Renal cortex interstitium (tissue), 11 donors: ENCODE measurements around the gene LYST. TPM values are rescaled to one million over a fixed set of nuclear protein-coding genes. Genes with fewer than 3 reads are reported as not detected.

Experiments
- DNase-seq, 11 donors: peaks; one replicate each; pipeline ENCODE4 v3.0.0-alpha.2; 2013; ENCODE audit warnings: low read depth in 9 of 11, low spot score in 4 of 11; ENCODE audit errors: extremely low read depth in 1 of 11
- polyA plus RNA-seq, 3 donors: library from polyadenylated mRNA; unstranded; fragments of 120-200 nt; gene quantifications; one replicate each; pipeline ENCODE4 v1.2.1, GENCODE V29; 2013; ENCODE audit not compliant: insufficient read length in 3 of 3

LYST gene
- polyA plus RNA-seq, 3 donors, result 10.2 to 13.3 (median 11.1) TPM

DNA sequence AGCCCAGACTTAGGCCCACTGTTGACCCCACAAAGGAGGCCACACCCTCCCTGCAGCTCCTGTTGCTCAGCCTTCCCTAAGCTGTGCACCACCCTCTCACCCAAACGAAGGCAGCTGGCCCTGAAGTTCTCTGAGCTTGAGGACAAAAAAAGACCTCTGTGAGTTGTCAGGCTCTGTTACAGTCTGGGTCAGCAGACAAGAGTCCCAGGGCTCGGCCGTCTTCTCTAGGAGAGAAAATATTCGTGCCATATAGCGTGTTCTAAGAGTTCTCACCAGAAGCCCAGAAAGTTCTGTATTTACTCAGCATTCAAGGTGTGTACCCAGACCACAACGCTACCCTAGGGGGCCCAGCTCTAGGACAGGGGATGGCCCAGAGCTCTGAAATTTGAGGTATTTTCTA is 25.5 kb upstream of the LYST start:
- no peak for DNase-seq

DNA sequence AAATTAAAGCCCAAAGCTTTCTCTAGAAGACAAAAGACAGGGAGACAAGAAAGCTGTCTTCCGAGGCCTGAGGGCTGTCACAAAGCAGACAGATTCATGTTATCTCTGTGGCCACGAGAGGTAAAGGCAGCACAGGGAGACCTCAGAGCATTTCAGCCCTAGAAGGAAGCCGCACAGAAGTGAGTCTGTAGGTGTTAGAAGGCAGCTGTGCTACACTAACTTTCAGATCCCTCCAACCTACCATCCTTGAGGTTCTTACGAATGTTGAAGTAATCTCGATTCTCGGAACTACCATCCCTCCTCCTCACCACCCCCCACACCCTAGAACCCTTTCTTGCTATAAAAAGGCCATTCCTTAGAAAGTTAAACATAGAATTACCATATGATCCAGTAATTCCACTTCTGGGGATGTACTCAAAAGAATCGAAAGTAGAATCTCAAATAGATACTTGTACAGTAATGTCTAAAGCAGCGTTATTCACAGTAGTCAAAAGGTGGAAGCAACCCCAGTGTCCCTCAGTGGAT is 21.5 kb upstream of the LYST start:
- DNase-seq, result no peak

DNA sequence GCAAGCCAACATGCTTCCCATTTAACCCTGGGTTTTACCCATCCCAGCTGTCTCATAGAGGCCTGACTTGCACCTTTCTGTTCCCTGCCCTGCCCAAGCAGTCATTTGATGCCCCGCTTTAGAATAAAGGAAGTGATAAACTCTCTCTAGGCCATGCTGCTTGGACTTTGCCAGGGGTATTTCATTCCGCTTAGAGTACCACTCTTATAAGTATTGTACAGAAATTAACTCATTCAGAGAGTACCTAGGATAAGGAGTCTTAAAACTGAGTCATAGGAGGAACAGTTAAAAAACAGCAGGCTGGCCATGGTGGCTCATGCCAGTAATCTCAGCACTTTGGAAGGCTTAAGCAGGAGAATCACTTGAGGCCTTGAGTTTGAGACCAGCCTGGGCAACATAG is 21.0 kb upstream of the LYST start:
- DNase-seq, result no peak

DNA sequence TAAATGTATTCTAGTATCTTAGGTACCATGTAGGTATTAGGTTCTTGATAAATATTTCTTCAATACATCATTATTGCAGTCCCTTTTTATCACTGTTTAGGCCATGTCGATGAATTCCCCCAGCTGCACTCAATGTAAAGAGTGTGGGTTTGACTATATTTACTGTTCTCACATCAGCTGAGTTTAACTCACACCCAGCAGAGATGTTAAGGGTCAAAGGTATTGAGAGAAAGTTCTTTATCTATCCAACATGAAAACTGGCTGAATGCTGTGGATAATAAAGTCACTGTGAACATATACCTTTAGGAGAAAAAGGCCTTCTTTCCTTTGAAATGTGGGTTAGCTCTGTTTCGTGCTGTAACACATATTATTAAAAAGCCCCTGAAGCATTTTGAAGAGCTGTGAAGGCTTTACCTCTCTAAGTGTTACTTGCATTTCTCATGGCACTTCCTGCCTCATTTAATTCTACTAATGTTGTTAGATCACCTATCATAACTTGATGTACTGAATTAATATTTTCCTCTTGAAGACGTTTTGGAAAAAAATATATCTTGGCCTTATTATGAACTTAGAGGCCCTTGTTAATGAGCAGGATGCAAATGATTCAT is 19.1 kb upstream of the LYST start:
- DNase-seq, result no peak

DNA sequence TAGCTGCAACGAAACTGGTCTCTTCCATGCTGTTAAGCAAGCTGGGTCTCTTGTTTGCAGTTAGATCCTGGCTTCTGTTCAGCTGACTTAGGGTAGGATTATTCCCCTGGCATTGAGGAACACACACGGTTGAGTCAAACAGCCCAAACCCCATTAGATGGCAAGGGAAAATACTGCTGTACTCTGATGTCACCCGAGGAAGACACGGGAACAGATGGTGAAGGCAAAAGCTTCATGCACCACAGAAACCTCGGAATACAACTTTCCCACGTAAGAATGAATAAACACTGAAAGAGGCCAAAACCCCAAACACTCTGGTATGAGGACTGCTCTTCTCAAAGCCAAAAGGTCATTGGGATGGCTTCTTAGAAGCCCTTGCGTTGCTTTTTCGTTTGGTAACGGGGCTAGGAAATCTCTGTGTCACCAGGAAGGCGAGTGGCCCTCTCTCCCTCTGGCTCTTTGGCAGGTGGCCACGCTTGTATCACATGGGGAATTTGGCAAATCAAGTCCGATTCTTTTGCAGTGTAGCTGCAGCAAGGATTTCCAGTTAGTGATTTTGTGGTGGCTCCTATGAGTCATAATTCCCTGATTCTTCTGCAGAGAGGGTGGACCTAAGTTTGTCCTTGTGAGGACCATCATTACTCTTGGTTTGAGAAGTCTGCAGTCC is 16.7 kb upstream of the LYST start:
- DNase-seq, result no peak

DNA sequence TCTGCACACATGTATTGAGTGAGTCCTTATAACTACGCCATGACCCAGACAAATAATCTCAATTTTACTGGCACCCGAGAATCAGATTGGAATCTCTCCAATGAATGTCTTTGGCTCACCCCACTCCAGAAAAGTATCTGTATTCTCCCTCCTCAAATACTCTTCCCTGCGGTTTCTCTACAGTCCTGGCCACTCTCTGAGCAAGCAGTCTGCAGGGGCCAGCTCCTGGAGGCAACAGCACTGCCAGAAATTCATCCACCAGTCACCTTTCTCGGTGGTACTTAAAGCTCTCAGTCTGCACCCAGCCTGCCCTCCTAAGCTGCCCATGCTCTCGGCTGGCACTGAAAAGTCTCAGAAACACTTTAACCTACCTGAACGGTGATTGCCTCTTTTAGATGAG is 16.1 kb upstream of the LYST start:
- no peak for DNase-seq

DNA sequence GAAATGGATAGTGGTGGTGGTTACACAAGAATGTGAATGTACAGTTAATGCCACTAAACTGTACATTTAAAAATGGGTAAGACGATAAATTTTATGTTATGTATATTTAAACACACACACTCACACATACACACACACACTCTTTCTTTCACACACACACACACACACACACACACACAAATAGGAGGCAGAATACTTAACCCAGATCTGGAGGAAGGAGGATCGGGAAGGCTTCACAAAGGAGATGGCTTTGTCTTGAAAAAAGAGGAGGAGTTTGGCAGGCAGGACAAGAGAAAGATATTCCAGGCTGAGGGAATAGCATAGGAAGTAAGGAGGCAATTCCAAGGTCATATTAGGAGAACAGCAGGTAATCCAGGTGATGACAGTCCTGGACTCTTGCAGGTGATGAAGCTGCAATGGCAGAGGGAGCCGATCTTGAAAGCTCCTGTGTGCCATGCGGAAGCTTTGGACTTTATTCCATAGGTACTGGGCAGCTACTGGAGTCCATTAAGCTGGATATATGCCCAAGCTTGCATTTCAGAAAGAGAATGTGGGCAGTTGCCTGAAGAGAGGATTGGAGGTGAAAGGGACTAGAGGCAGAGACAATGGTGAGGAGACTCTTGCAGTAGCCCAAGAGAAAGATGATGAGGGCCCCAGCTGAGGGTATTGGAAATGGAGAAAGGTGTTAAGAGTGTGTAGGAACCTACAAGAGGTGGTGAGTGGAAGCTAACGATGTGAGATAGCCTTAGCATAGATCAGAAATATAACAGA is 15.4 kb upstream of the LYST start:
- no peak for DNase-seq

DNA sequence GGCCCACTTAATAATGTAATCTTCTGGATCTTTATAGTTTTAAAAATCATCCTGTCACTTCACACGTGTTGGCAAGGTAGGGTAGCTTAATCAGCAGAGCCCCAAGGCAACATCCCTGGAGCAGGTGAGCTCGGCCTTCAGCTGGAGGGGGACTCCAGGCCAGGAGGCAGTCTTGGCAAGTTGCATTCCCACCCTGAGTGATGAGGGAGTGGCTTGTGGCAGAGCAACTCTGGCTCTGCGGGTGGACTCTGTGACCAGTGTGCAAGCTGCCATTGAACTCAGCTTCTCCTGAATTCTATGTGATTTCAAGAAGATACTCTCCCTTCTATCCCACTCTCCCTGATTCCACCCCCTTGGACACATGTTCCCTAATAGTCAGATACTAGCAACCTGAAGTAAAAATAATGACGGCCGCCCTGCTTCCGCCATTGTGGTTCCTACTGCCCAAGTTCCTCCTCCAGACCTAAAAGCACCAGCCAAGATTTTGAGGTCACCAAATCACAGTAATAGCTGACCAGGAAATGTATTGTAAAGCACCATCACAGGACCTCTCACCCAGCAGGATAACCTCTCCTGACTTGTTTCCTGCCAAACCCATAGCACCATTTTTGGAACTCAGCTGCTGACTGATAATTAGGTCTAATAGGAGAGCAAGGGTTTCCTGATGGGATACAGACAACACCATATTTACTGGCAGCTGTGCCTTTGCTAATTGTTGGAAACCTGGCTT is 11.5 kb upstream of the LYST start:
- no peak for DNase-seq

DNA sequence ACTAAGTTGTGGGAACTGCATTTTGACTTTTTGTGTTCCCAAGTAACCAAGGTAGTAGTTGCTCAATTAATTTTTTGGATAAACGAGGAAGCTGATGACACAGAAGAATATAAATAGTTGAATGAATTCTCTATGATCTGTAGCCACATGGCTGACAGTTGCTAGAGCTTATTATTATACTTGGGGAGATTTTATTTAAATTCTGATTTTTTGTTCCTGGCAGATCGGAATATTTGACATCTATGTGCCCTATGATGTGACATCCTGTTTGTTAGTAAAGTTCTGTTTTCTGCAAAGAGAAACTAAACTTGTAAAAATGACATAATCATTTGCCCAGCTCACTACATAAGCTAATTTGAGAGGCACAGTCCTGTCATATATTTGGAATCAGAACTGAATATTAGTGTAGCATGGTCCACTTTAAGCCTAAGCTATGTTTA is 9.7 kb upstream of the LYST start:
- no peak for DNase-seq

DNA sequence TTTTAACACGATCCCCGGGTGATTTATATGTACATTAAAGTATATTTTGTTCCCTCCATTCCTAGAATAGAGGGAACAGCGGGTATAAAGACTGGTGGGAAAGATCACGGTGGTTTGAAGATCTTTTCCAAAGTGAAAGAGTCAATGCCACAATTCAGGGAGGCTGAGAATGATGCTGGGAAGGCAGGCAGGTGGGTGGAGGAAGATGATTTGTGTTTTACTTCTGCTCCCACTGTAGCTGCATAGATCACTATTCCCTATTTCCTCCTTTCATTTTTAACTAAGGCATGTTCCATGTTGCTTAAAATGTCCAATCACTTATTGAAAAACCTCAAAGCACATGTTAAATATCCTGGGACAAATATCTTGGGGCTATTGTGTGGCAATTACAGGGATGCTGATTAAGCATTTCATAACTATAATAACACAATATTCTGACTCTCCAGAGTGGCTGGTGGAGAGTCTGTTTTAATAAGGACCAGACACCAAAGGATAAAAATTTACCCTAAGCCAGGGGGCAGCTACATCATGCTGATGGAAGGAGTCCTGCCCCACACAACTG is 8.4 kb upstream of the LYST start:
- DNase-seq, result no peak

DNA sequence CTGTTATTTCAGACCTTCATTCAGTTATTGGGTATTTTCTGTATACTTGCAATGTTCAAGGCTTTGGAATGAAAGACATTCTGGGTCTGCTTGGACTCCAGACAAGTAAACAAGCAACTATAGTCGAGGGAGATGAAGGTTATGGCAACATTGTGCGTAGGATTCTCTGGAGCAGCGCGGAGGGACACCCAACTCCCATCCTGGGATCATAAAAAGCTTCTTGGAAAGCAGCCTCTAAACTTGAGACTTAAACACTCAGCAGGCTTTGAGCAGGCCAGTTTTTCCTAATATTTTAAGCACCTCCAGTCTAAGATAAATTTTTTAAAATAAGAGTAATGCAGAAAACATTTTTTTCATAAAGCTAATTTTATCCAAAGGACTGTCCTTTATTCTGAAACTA is 7.6 kb upstream of the LYST start:
- no peak for DNase-seq

DNA sequence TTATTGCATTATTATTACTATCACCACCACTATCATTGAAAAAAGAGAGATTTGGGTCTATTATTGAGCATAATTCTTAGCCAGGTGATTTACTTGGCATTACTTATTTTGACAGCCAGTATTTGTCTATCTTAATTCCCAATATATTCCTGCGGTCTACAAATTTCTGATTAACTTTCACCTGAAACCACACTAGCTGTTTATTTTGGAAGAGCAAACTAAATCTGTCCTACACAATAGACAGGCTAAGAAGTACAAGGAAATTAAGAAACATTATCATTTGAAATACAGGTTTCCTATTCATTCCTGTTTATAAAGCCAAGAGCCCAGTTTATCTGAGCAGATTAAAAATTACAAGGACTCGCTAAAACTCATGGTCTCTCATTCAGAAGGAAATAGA is 6.9 kb upstream of the LYST start:
- DNase-seq, result no peak

DNA sequence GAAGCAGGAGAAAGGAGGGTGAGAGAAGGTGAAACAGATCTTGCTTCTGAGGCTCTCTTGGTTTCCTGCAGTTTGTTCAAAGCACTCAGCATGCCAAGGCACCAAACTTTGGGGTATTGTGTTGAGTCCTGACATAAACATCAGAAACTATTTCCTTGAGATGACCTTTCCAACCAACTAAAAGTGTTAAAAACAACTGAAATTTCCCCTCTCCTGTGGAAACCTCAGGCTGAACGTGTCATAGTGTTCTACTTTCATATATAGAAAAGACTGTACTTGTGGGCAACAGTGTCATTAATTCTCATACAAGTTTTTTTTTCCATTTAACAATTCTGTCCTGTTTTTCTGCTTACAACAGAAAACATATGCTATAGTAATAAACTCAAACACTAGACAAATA is 6.3 kb upstream of the LYST start:
- DNase-seq, result no peak

DNA sequence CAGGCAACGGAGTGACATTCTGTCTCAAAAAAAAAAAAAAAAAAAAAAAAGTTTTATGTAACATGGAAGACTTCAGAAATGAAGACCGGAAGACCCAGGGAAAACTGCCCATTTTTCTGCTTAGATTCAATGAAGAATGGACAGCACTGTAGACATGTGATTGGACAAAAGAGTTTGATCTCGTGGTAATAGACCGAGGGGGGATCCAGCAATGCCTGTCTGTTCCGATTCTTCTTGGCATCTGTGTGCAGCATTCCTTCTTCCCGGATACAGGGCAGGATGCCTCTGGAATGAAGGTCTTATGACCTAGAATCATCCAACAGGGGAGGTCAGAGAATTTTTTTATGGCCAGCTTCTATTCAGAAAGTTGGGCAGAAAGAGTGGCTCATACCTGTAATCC is 5.6 kb upstream of the LYST start:
- DNase-seq, result no peak

DNA sequence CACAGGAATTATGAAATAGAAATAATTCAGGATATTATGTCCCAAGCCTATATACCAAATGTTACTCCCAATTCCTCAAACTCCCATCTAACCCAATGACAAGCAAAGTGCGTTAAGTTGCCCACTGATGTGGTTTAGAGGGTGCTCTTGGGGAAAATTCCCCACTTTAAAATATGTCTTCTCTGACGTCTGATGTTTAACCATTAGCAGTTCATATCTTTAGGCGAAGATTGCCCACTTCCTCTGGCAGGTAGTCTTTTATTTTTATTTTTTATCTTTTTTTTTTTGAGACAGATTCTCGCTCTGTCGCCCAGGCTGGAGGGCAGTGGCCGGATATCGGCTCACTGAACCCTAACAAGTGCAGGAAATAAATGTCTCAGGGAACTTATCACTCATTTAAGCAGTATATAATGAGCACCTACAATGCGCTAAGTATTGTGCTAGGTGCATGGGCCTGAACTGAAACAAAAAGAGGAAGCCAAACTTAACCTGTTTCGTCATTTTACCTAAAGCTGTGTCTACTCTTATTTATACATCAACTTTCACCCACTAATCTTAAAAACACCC is 1.3 kb upstream of the LYST start:
- DNase-seq, result no peak

DNA sequence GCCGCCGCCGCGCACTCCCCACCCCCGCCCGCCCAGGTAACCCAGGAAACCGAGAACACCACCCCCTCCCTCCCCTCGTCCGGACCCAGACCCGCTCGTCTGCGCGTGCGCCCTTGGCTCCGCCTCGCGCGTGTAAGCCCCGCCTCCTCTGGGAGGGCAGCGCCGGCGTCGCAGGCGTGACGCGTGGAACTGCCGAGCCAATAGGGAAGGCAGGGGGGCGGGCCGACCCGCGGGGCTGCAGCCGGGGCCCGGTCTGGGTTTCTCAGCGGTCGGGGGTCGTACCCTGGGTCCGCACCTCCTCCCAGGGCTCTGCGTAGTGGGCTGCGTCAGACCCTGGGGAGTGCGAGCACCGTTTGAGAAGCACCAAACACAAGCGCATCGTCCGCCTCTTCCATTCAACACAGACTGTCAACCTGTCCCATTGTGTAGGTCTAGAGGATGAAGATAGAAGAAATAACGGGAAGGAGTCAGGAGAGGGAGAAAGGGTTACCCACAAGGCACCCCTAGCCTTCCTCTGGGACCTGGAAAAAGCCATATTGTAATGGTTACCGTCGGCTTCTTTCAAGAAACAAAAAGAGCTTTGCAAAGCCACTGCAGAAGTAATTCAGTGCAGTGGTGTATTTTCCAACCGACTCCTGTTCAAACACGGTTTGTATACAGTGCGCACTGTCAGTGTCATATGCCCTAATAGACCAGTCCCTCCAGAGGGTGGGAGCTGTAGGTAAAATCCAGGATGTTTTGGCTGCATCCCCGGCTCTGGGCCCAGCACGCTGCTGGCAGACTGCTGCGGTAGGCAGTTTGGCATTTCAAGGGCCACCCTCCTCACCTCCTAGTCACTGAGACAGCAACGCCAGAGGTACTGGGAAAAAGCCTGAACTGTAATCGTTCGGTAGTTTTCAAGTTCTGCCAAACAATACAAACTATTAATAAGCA is 473 bp upstream of the LYST start:
- peak; percentile 86 to 96 (median 94) for DNase-seq

DNA sequence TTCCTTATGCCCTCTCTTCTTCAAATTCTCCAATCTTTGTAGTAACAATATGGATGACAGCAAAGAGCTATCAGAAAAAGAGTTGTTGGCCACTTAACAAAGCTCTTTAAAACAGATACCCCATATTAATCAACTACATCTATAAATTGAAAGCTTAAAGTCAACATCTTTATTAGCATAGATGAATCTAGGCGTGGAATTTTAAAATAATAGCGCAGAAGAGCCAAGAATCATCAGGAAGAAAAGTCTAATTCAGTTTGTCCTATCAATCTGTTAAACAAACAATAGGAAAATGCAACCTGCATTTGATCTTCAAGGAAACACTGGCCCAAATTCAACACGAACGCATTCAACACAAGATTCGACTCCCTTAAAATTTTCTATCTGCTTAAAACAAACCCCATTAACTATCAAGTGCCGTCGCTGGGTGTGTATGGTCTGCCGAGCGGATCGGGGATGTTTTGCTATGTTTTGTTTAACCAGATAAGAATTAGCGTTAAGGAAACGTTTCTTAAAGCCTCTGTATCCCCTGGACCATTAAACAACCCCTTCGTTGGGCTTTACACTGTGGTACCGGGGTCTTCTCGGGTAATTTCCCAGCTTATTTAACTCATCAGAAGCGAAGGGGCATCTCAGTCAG is 1.0 kb downstream of the LYST start:
- peak in 2 of 11 donors; percentile 35 to 39 for DNase-seq
